GM23338 (cell line): ENCODE measurements around the gene CPLX4.

Experiments used
- CTCF ChIP-seq, 2 experiments: fragments of 200-600 bp in 1 of 2; sonication (generic) in 1 of 2; conservative IDR thresholded peaks; 2 replicates each; pipeline versions ENCODE4 v1.5.1 to v1.6.1; 2016 to 2017; ENCODE audit warnings: antibody characterized with exemption in 2 of 2, low read depth in 2 of 2, mild to moderate bottlenecking in 2 of 2, moderate library complexity in 1 of 2
- EZH2phosphoT487 ChIP-seq: fragments of 200-600 bp; sonication (generic); IDR thresholded peaks from one replicate; pipeline ENCODE4 v1.8.1; 2018; ENCODE audit warnings: antibody characterized with exemption; ENCODE audit not compliant: unreplicated experiment

DNA sequence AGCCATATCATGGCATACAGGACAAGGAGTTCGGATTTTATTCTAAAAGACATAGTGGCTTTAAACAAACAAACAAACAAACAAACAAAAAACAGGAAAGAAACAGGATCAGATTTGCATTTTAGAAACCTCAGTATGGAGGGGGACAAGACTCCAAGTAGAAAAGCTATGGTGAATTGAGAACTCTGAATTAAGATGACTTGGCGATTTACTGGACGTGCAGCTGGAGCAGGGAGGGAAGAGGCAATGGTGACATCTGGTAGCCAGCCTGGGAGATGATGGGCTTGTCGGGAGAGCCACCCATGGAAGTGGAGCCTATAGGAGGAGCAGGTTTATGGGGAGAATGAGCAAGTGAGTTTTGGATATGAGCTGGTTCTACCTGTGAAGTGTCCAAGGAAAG, 13.2 kb downstream of the CPLX4 start:
- TF ChIP-seq CTCF (conservative IDR thresholded peaks at IDR 0.05; ENCODE audit: low read depth in 2 of 2), result no peak
- no peak for TF ChIP-seq EZH2phosphoT487
